GM12801 (cell line): Measurements from ENCODE around the gene CALCOCO1.

Experiments used
- CTCF ChIP-seq: IDR thresholded peaks from one replicate; pipeline ENCODE4 v1.5.1; 2011; ENCODE audit warnings: control low read depth; ENCODE audit not compliant: insufficient read length; ENCODE audit errors: extremely low read depth

The CALCOCO1 gene

GRCh38 chr12:53743266-53744129 lies 16.2 kb upstream of the CALCOCO1 start:
- peak; percentile 75 for TF ChIP-seq CTCF

GRCh38 chr12:53740130-53740491 lies 12.9 kb upstream of the CALCOCO1 start:
- TF ChIP-seq CTCF, result no peak

- TF ChIP-seq CTCF, result no peak
Observed at GRCh38 chr12:53739214-53740129, 12.2 kb upstream of the CALCOCO1 start.

- no peak for TF ChIP-seq CTCF
Observed at GRCh38 chr12:53738406-53739213, 11.4 kb upstream of the CALCOCO1 start.

GRCh38 chr12:53737951-53738405 lies 10.7 kb upstream of the CALCOCO1 start:
- TF ChIP-seq CTCF, result no peak

- no peak for TF ChIP-seq CTCF
Observed at GRCh38 chr12:53737093-53737808, 10.0 kb upstream of the CALCOCO1 start.
